ENCODE data around the gene PPP1R3F.

DNA sequence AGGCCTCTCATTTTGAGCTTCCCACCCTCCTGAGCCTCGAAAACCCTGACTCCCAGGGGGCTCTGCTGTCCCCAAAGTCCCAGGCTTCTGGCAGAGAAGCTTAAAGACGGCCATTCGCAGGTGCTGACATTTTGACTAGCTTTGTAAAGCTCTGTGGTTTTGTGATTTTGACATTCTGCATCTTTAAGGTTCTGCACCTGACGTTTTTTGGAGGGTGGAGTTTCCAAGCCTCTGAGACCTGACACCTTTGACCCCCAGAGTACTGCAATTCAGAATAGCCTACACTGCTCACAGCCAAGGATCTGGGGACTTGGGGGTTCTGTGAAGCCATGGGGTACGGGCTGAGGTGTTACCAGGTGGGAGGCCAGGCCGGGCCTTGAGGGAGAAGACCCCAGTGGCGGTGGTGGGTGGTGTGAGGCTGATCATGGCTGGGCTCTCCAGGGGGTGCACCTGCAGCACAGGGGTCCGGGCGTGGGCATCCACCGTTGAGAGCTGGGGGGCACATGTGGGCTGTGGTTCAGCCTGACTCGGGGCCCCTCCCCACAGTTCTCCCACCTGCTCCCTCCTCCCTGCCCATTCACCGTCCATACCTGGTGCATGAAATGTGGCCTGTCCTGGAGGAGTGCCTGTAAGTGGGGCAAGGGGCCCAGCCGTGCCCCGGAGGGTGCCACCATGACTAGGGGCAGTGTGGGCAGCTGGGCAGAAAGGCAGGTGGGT, 12.4 kb upstream of the PPP1R3F start:
- TF ChIP-seq, protein P1, sequence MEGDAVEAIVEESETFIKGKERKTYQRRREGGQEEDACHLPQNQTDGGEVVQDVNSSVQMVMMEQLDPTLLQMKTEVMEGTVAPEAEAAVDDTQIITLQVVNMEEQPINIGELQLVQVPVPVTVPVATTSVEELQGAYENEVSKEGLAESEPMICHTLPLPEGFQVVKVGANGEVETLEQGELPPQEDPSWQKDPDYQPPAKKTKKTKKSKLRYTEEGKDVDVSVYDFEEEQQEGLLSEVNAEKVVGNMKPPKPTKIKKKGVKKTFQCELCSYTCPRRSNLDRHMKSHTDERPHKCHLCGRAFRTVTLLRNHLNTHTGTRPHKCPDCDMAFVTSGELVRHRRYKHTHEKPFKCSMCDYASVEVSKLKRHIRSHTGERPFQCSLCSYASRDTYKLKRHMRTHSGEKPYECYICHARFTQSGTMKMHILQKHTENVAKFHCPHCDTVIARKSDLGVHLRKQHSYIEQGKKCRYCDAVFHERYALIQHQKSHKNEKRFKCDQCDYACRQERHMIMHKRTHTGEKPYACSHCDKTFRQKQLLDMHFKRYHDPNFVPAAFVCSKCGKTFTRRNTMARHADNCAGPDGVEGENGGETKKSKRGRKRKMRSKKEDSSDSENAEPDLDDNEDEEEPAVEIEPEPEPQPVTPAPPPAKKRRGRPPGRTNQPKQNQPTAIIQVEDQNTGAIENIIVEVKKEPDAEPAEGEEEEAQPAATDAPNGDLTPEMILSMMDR (IDR thresholded peaks at IDR 0.05) = no peak
- no peak for TF ChIP-seq POLR2A (IDR thresholded peaks at IDR 0.05)

All from esophagus squamous epithelium (tissue), 4 donors.